Type B pancreatic cell (in vitro differentiated cells): Measurements from ENCODE around the gene ZNF681. TPM values are rescaled to one million over a fixed set of nuclear protein-coding genes. Genes with fewer than 3 reads are reported as not detected.
"Not testable (repeated sequence)": the region's sequence is repeated elsewhere in the genome, so short reads cannot be mapped to it uniquely, and the experiment has no call there.

Experiments used
- DNase-seq: peaks from one replicate; pipeline ENCODE4 v3.0.0; 2021; ENCODE audit warnings: mixed read lengths; ENCODE audit not compliant: unreplicated experiment; ENCODE audit errors: extremely low spot score
- H3K27ac Mint-ChIP-seq: 2 replicates; pipeline ENCODE4 v1.8.0; 2021; ENCODE audit warnings: mild to moderate bottlenecking, mixed read lengths
- H3K27me3 Mint-ChIP-seq: 2 replicates; pipeline ENCODE4 v1.8.0; 2021; ENCODE audit warnings: mixed read lengths
- H3K36me3 Mint-ChIP-seq: 2 replicates; pipeline ENCODE4 v1.8.0; 2021; ENCODE audit warnings: mixed read lengths
- H3K4me1 Mint-ChIP-seq: one replicate; pipeline ENCODE4 v1.8.0; 2021; ENCODE audit warnings: mixed read lengths; ENCODE audit not compliant: unreplicated experiment
- H3K4me3 Mint-ChIP-seq: 2 replicates; pipeline ENCODE4 v1.8.0; 2021; ENCODE audit warnings: mild to moderate bottlenecking, mixed read lengths
- H3K9me3 Mint-ChIP-seq: 2 replicates; pipeline ENCODE4 v1.8.0; 2021; ENCODE audit warnings: mixed read lengths
- CTCF ChIP-seq: fragments of 200-600 bp; sonication (generic); conservative IDR thresholded peaks from 2 replicates; pipeline ENCODE4 v1.5.0; 2021; ENCODE audit warnings: antibody characterized with exemption, mild to moderate bottlenecking
- total RNA-seq: library from RNA; stranded (reverse); gene quantifications from 2 replicates; pipeline ENCODE4 v1.2.1, GENCODE V29; 2021; ENCODE audit warnings: low replicate concordance

The ZNF681 gene
- total RNA-seq, 1 donor from 2014 or later: 8.5 TPM

GRCh38 chr19:23779645-23780044, 21.0 kb upstream of the ZNF681 start:
- Mint-ChIP-seq H3K9me3 (peaks cover 8% of the 10 kb centered on the region), H3K36me3 (peaks cover 71% of the 10 kb centered on the region)

GRCh38 chr19:23778566-23778965, 19.9 kb upstream of the ZNF681 start:
- H3K27ac Mint-ChIP-seq: no peak overlapping the region
- no peak for TF ChIP-seq CTCF
- H3K36me3 Mint-ChIP-seq: peaks cover 77% of the 10 kb centered on the region
- no peaks in the 10 kb centered on the region for H3K27me3 Mint-ChIP-seq
- H3K9me3 Mint-ChIP-seq: peaks cover 8% of the 10 kb centered on the region
- no peak for DNase-seq
- H3K4me3 Mint-ChIP-seq: no peak overlapping the region
- no peaks in the 10 kb centered on the region for H3K4me1 Mint-ChIP-seq

More at GRCh38 chr19:23779645-23780044, 21.0 kb upstream of the ZNF681 start:
- DNase-seq: no peak
- H3K27me3 Mint-ChIP-seq: no peaks in the 10 kb centered on the region
- no peak overlapping the region for H3K27ac Mint-ChIP-seq
- TF ChIP-seq CTCF: no peak
- H3K4me3 Mint-ChIP-seq: no peak overlapping the region
- H3K4me1 Mint-ChIP-seq: no peaks in the 10 kb centered on the region

DNA sequence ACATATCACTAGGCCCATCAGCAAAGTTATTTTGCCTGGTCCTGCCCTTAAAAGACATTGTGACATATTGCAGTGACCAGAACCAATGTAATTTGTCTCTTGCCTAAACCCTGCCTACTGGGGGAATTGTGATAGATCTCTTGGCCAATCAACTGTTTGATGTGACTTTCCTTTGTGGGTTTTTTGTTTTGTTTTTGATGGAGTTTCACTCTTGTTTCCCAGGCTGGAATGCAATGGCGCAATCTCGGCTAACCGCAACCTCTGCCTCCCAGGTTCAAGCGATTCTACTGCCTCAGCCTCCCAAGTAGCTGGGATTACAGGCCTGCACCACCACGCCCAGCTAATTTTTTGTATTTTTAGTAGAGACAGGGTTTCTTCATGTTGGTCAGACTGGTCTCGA, 19.3 kb upstream of the ZNF681 start:
- H3K36me3 Mint-ChIP-seq: peaks cover 73% of the 10 kb centered on the region
- H3K9me3 Mint-ChIP-seq, H3K4me3 Mint-ChIP-seq, DNase-seq, H3K27me3 Mint-ChIP-seq, H3K4me1 Mint-ChIP-seq, H3K27ac Mint-ChIP-seq: not testable (repeated sequence)

DNA sequence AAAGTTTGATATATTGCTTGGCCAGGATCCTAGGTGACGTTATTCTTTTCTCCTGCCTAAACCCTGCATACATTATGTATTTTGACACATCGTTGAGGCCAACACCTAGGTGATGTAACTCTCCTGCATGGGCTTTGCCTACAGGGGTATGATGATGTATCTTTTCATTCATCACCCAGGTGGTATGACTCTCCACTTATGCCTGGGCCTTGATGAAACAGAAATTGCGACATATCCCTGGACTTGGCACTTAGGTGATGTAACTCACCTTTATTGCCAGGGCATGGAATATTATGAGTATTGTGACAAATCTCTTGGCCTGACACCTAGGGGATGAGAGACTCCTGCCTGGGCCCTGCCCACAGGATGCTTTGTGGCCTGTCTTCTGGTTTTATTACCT, 18.5 kb upstream of the ZNF681 start:
- Mint-ChIP-seq H3K4me3 (no peak overlapping the region), H3K4me1 (no peaks in the 10 kb centered on the region), H3K9me3 (peaks cover 8% of the 10 kb centered on the region), H3K27ac (peak overlapping the region; percentile 73), H3K36me3 (peaks cover 72% of the 10 kb centered on the region), H3K27me3 (no peaks in the 10 kb centered on the region)
- TF ChIP-seq CTCF: no peak
- DNase-seq: no peak

DNA sequence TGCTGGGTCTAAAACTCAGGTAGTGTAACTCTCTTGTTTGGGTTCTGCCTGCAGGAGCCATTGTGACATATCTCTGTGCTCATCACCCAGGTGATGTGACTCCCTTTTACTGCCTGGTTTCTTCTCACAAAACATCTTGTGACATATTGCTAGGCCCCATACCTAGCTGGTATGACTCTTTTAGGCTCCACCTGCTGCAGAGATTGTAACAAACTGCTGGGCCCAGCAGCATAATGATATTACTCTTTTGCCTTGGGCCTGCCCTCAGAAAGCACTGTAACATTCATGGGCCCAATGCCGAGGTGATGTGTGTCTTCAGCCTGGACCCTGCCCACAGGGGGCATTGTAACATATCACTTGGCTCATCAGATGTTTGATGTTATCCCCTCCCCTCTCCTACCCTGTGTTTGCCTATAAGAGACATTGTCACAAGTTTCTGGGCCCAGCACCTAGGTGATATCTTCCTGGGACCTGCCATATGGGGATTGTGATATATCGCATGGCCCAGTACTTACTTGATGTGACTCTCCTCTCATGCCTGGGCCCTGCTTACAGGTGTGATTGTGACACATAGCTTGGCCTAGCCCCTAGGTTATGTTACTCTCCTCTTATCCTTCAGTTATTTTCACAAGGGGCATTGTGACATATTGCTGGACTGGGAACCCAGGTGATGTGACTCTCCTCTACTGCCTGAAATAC, 18.0 kb upstream of the ZNF681 start:
- Mint-ChIP-seq H3K4me3 (no peak overlapping the region), H3K9me3 (peaks cover 8% of the 10 kb centered on the region), H3K4me1 (no peaks in the 10 kb centered on the region), H3K27ac (peak overlapping the region; percentile 73), H3K27me3 (no peaks in the 10 kb centered on the region), H3K36me3 (peaks cover 71% of the 10 kb centered on the region)
- no peak for DNase-seq
- TF ChIP-seq CTCF: no peak

DNA sequence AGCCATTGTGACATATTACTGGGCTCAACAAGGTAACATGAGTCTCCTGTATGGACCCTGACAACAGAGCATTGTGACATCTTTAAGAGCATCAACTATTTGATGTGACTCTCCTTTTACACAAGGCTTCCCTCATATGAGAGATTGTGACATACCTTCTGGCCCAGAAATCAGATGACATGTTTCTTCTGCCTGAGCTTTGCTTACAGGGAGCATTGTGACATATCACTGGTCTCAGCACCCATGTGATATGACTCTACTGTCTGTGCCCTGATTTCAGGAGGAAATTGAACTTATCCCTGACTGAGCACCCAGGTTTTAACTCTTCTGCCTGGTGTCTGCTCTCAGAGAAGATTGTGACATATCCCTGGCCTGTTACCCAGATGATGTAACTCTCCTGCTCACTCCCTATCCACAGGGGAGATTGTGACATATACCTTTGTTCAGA, 15.9 kb upstream of the ZNF681 start:
- no peak for TF ChIP-seq CTCF
- H3K27me3 Mint-ChIP-seq: no peaks in the 10 kb centered on the region
- no peak overlapping the region for H3K27ac Mint-ChIP-seq
- no peak for DNase-seq
- H3K4me1 Mint-ChIP-seq: no peaks in the 10 kb centered on the region
- no peak overlapping the region for H3K4me3 Mint-ChIP-seq
- peaks cover 4% of the 10 kb centered on the region for H3K9me3 Mint-ChIP-seq
- peaks cover 79% of the 10 kb centered on the region for H3K36me3 Mint-ChIP-seq
